CD4-positive, alpha-beta T cell treated with Interleukin-17A for 1 hour (primary cell): ENCODE data around the gene SHISA3.
"Not testable (repeated sequence)": the region's sequence is repeated elsewhere in the genome, so short reads cannot be mapped to it uniquely, and the experiment has no call there.

Experiments used
- DNase-seq: peaks from one replicate; pipeline ENCODE4 v3.0.0-alpha.2; 2020

SHISA3 gene

GRCh38 chr4:42396752-42397634 is at the start of gene SHISA3:
Gene SHISA3, plus strand, starts transcription at chr4:42397488. Its CDS starts 569 bp downstream, at chr4:42398057.
- DNase-seq: no peak

- DNase-seq: no peak
Observed at GRCh38 chr4:42348247-42348646, 49.0 kb upstream of the SHISA3 start.

- DNase-seq: no peak
Observed at GRCh38 chr4:42348692-42349091, 48.6 kb upstream of the SHISA3 start.

- DNase-seq: no peak
Observed at GRCh38 chr4:42350611-42351182, 46.6 kb upstream of the SHISA3 start.

GRCh38 chr4:42352049-42352448 is 45.2 kb upstream of the SHISA3 start:
- DNase-seq: no peak

GRCh38 chr4:42357325-42357724 is 40.0 kb upstream of the SHISA3 start:
- no peak for DNase-seq

GRCh38 chr4:42359711-42360110 is 37.6 kb upstream of the SHISA3 start:
- no peak for DNase-seq

GRCh38 chr4:42360256-42360669 is 37.0 kb upstream of the SHISA3 start:
- DNase-seq: no peak

GRCh38 chr4:42361456-42361855 is 35.8 kb upstream of the SHISA3 start:
- DNase-seq: no peak

GRCh38 chr4:42362591-42362990 is 34.7 kb upstream of the SHISA3 start:
- no peak for DNase-seq

GRCh38 chr4:42363614-42364013 is 33.7 kb upstream of the SHISA3 start:
- DNase-seq: no peak

GRCh38 chr4:42364266-42365053 is 32.8 kb upstream of the SHISA3 start:
- no peak for DNase-seq

- DNase-seq: no peak
Observed at GRCh38 chr4:42366959-42367358, 30.3 kb upstream of the SHISA3 start.

- DNase-seq: no peak
Observed at GRCh38 chr4:42369489-42369888, 27.8 kb upstream of the SHISA3 start.

- DNase-seq: peak; percentile 13
Observed at GRCh38 chr4:42371305-42372252, 25.7 kb upstream of the SHISA3 start.

GRCh38 chr4:42372303-42372702 is 25.0 kb upstream of the SHISA3 start:
- DNase-seq: not testable (repeated sequence)

- DNase-seq: no peak
Observed at GRCh38 chr4:42377497-42377896, 19.8 kb upstream of the SHISA3 start.

GRCh38 chr4:42381666-42382065 is 15.6 kb upstream of the SHISA3 start:
- DNase-seq: no peak

- no peak for DNase-seq
Observed at GRCh38 chr4:42385516-42385915, 11.8 kb upstream of the SHISA3 start.

- DNase-seq: no peak
Observed at GRCh38 chr4:42390622-42391354, 6.5 kb upstream of the SHISA3 start.

- DNase-seq: no peak
Observed at GRCh38 chr4:42391355-42391664, 6.0 kb upstream of the SHISA3 start.

- no peak for DNase-seq
Observed at GRCh38 chr4:42391981-42392380, 5.3 kb upstream of the SHISA3 start.
